Measurements from ENCODE around the gene PARP16.

- no peak for TF ChIP-seq CTCF (IDR thresholded peaks at IDR 0.05)
- no peak for TF ChIP-seq POLR2A (IDR thresholded peaks at IDR 0.05)
Measured at GRCh38 chr15:65226221-65226620, 60.5 kb downstream of the PARP16 start.

Measured in testis (tissue), 2 donors.